Superior temporal gyrus (tissue), 1 donor: ENCODE results near the gene UBE2O.

Source experiments
- DNase-seq: peaks from one replicate; pipeline ENCODE4 v3.0.0-alpha.2; 2016; ENCODE audit errors: extremely low spot score

The UBE2O gene

GRCh38 chr17:76467366-76467765 is 14.4 kb upstream of the UBE2O start, which contains the start of gene AANAT:
TSS of gene AANAT (plus strand) at chr17:76467603. CDS start at chr17:76468747, 1,144 bp downstream.
- no peak for DNase-seq

- DNase-seq, result no peak
Measured at GRCh38 chr17:76466775-76467130, 13.8 kb upstream of the UBE2O start.

- DNase-seq, result no peak
Measured at GRCh38 chr17:76462556-76463290, 9.8 kb upstream of the UBE2O start.

GRCh38 chr17:76461765-76462555 is 9.0 kb upstream of the UBE2O start:
- DNase-seq, result no peak

- no peak for DNase-seq
Measured at GRCh38 chr17:76459674-76460073, 6.7 kb upstream of the UBE2O start.

GRCh38 chr17:76458580-76459490 is 5.9 kb upstream of the UBE2O start:
- no peak for DNase-seq

- DNase-seq, result no peak
Measured at GRCh38 chr17:76453431-76453743, 435 bp upstream of the UBE2O start.

GRCh38 chr17:76452127-76452659 is 759 bp downstream of the UBE2O start:
- DNase-seq, result peak; percentile 19

- no peak for DNase-seq
Measured at GRCh38 chr17:76451506-76451905, 1.4 kb downstream of the UBE2O start.

- DNase-seq, result no peak
Measured at GRCh38 chr17:76449126-76449525, 3.8 kb downstream of the UBE2O start.

- DNase-seq, result no peak
Measured at GRCh38 chr17:76447931-76448652, 4.9 kb downstream of the UBE2O start.

- DNase-seq, result peak; percentile 24
Measured at GRCh38 chr17:76446449-76447231, 6.3 kb downstream of the UBE2O start.

GRCh38 chr17:76445697-76446448 is 7.1 kb downstream of the UBE2O start:
- no peak for DNase-seq

GRCh38 chr17:76444518-76445311 is 8.2 kb downstream of the UBE2O start:
- peak; percentile 22 for DNase-seq

- no peak for DNase-seq
Measured at GRCh38 chr17:76442341-76443338, 10.3 kb downstream of the UBE2O start.

- no peak for DNase-seq
Measured at GRCh38 chr17:76441686-76442340, 11.1 kb downstream of the UBE2O start.

GRCh38 chr17:76440751-76441362 is 12.1 kb downstream of the UBE2O start:
- DNase-seq, result no peak
